Muscle of back (tissue), 11 donors: ENCODE results near the gene GPR176. TPM values are rescaled to one million over a fixed set of nuclear protein-coding genes. Genes with fewer than 3 reads are reported as not detected.

Experiments
- DNase-seq, 3 donors: peaks; one replicate each; pipeline versions ENCODE4 v3.0.0 to v3.0.0-alpha.2; 2013
- polyA plus RNA-seq, 10 donors: library from polyadenylated mRNA; unstranded; fragments of 120-200 nt; gene quantifications; one replicate each; pipeline ENCODE4 v1.2.1, GENCODE V29; 2013; ENCODE audit not compliant: insufficient read length in 10 of 10

The GPR176 gene
- polyA plus RNA-seq, 10 donors: 4.2 to 10.0 (median 5.8) TPM

GRCh38 chr15:39892418-39892817, 27.6 kb downstream of the GPR176 start:
- no peak for DNase-seq

GRCh38 chr15:39890621-39891020, 29.4 kb downstream of the GPR176 start:
- no peak for DNase-seq

GRCh38 chr15:39889601-39890000, 30.5 kb downstream of the GPR176 start:
- DNase-seq: no peak

GRCh38 chr15:39888809-39889208, 31.3 kb downstream of the GPR176 start:
- no peak for DNase-seq

- no peak for DNase-seq
Observed at GRCh38 chr15:39888243-39888642, 31.8 kb downstream of the GPR176 start.

- DNase-seq: peak in 2 of 3 donors; percentile 18 to 32
Observed at GRCh38 chr15:39887832-39888231, 32.2 kb downstream of the GPR176 start.

GRCh38 chr15:39887211-39887610, 32.9 kb downstream of the GPR176 start:
- DNase-seq: no peak

GRCh38 chr15:39886418-39886817, 33.6 kb downstream of the GPR176 start:
- DNase-seq: no peak

- no peak for DNase-seq
Observed at GRCh38 chr15:39885099-39885777, 34.8 kb downstream of the GPR176 start.

- DNase-seq: no peak
Observed at GRCh38 chr15:39884351-39884750, 35.7 kb downstream of the GPR176 start.

- DNase-seq: no peak
Observed at GRCh38 chr15:39882602-39883001, 37.5 kb downstream of the GPR176 start.

- DNase-seq: no peak
Observed at GRCh38 chr15:39881790-39882189, 38.3 kb downstream of the GPR176 start.

GRCh38 chr15:39880718-39881387, 39.2 kb downstream of the GPR176 start:
- no peak for DNase-seq

GRCh38 chr15:39878406-39878785, 41.7 kb downstream of the GPR176 start:
- DNase-seq: no peak

GRCh38 chr15:39874890-39875549, 45.0 kb downstream of the GPR176 start:
- DNase-seq: peak in 2 of 3 donors; percentile 12 to 38

GRCh38 chr15:39873978-39874377, 46.1 kb downstream of the GPR176 start:
- no peak for DNase-seq

- no peak for DNase-seq
Observed at GRCh38 chr15:39870537-39870936, 49.5 kb downstream of the GPR176 start.

GRCh38 chr15:39869858-39870515, 50.1 kb downstream of the GPR176 start:
- DNase-seq: peak in 2 of 3 donors; percentile 42 to 63

GRCh38 chr15:39869254-39869653, 50.8 kb downstream of the GPR176 start:
- no peak for DNase-seq

- no peak for DNase-seq
Observed at GRCh38 chr15:39868396-39868795, 51.7 kb downstream of the GPR176 start.

- no peak for DNase-seq
Observed at GRCh38 chr15:39864116-39864515, 56.0 kb downstream of the GPR176 start.

- DNase-seq: no peak
Observed at GRCh38 chr15:39860871-39861270, 59.2 kb downstream of the GPR176 start.

GRCh38 chr15:39860200-39860599, 59.9 kb downstream of the GPR176 start:
- DNase-seq: no peak
